ENCODE results near the gene SRSF9. TPM values are rescaled to one million over a fixed set of nuclear protein-coding genes. Genes with fewer than 3 reads are reported as not detected.

The SRSF9 gene
- polyA plus RNA-seq, 1 of the 3 experiments (the other 2 are of a cell fraction): 210 TPM

- no peak for TF ChIP-seq TEAD4 (IDR thresholded peaks at IDR 0.05; ENCODE audit: borderline replicate concordance, insufficient read depth)
These were observed 55.5 kb downstream of the SRSF9 start (continued) for GRCh38 chr12:120413901-120414695.

GRCh38 chr12:120412421-120412820, 57.1 kb downstream of the SRSF9 start:
- no peaks in the 10 kb centered on the region for H3K27me3 ChIP-seq (ENCODE audit: insufficient read depth)
- no peak for TF ChIP-seq RAD21 (IDR thresholded peaks at IDR 0.05; ENCODE audit: low read length)
- no peak for TF ChIP-seq FOXJ3 (CRISPR knock-in tag; IDR thresholded peaks at IDR 0.05)
- TF ChIP-seq MXI1 (IDR thresholded peaks at IDR 0.05; ENCODE audit: low read depth, low read length): no peak
- no peak for TF ChIP-seq MAX (IDR thresholded peaks at IDR 0.05; ENCODE audit: low read depth)
- TF ChIP-seq PBX3 (IDR thresholded peaks at IDR 0.05): no peak
- TF ChIP-seq SIN3A (IDR thresholded peaks at IDR 0.05; ENCODE audit: borderline replicate concordance, low read depth, low read length): no peak
- no peak for TF ChIP-seq YY1 (IDR thresholded peaks at IDR 0.05; ENCODE audit: low read depth)
- no peak for TF ChIP-seq RCOR1 (IDR thresholded peaks at IDR 0.05; ENCODE audit: low read length)
- TF ChIP-seq USF1 (IDR thresholded peaks at IDR 0.05; ENCODE audit: borderline replicate concordance, low read depth): no peak
- no peak for TF ChIP-seq ELF1 (IDR thresholded peaks at IDR 0.05)
- TF ChIP-seq NFIC (IDR thresholded peaks at IDR 0.05; ENCODE audit: borderline replicate concordance): no peak
- no peak for TF ChIP-seq CTCF (IDR thresholded peaks at IDR 0.05)
- TF ChIP-seq FOSL2 (IDR thresholded peaks at IDR 0.05; ENCODE audit: borderline replicate concordance, low read depth): no peak
- H3K79me2 ChIP-seq (ENCODE audit: insufficient read depth): no peaks in the 10 kb centered on the region
- 69% methylated on average over 7 of the region's 7 CpGs for WGBS (ENCODE audit: low lambda C conversion rate)
- DNase-seq: no peak
- no peak overlapping the region for H2AFZ ChIP-seq (ENCODE audit: low read depth)
- no peaks in the 10 kb centered on the region for H3K4me1 ChIP-seq (ENCODE audit: control insufficient read depth in 1 of 2, insufficient read depth in 2 of 2, low read depth in 1 of 2, low read length in 1 of 2)
- no peak overlapping the region for H3K4me3 ChIP-seq (ENCODE audit: low read depth in 2 of 2, low read length in 1 of 2)
- no peaks in the 10 kb centered on the region for H3K36me3 ChIP-seq (replicated peaks in 1 of 2; ENCODE audit: control insufficient read depth in 1 of 2, insufficient read depth in 2 of 2, low read length in 1 of 2)
- POLR2A ChIA-PET: no interaction called here
- H4K20me1 ChIP-seq (ENCODE audit: insufficient read depth): no peaks in the 10 kb centered on the region
- CTCF ChIA-PET: no interaction called here
- no peaks in the 10 kb centered on the region for H3K9me2 ChIP-seq
- H3K27ac ChIP-seq (ENCODE audit: low read depth in 2 of 2, low read length in 1 of 2): no peak overlapping the region
- H3K9me3 ChIP-seq: no peaks in the 10 kb centered on the region
- H3K4me2 ChIP-seq: no peak overlapping the region
- no peak overlapping the region for H3K9ac ChIP-seq
- no peaks in the 10 kb centered on the region for H3F3A ChIP-seq (replicated peaks; ENCODE audit: insufficient read depth)

Small RNAs within 50 kb of the gene (small RNA-seq; reads per million reads assigned to genes)
- gene RF00019: 0 reads per million in 7 experiments

Other genes starting within 250 kb of the SRSF9 start
- gene PXN, start 204.0 kb downstream of the SRSF9 start, polyA plus RNA-seq (2012; rRNA removed): 63.0 and 89.0 TPM in 2 replicates
- gene RNU4-2, start 177.8 kb downstream of the SRSF9 start, polyA plus RNA-seq (2012; rRNA removed): not detected in 2 replicates
- not detected in 2 replicates for gene RNU4-1, start 176.5 kb downstream of the SRSF9 start, polyA plus RNA-seq (2012; rRNA removed)
- 1.1 and 1.4 TPM in 2 replicates for gene SIRT4, start 167.4 kb downstream of the SRSF9 start, polyA plus RNA-seq (2012; rRNA removed)
- not detected in 2 replicates for gene PLA2G1B, start 142.0 kb downstream of the SRSF9 start, polyA plus RNA-seq (2012; rRNA removed)
- 1.3 and 1.7 TPM in 2 replicates for gene MSI1, start 100.6 kb downstream of the SRSF9 start, polyA plus RNA-seq (2012; rRNA removed)
- gene COX6A1, start 31.6 kb downstream of the SRSF9 start, polyA plus RNA-seq (2012; rRNA removed): 1,149 and 1,199 TPM in 2 replicates
- 34.1 and 48.2 TPM in 2 replicates for gene TRIAP1, start 23.4 kb downstream of the SRSF9 start, polyA plus RNA-seq (2012; rRNA removed)
- 10.6 and 12.4 TPM in 2 replicates for gene GATC, start 23.3 kb downstream of the SRSF9 start, polyA plus RNA-seq (2012; rRNA removed)
- gene DYNLL1, start 26.4 kb upstream of the SRSF9 start, polyA plus RNA-seq (2012; rRNA removed): 596 and 607 TPM in 2 replicates
- gene COQ5, start 59.4 kb upstream of the SRSF9 start, polyA plus RNA-seq (2012; rRNA removed): 28.0 and 39.0 TPM in 2 replicates
- gene RNF10, start 64.6 kb upstream of the SRSF9 start, polyA plus RNA-seq (2012; rRNA removed): 118 and 122 TPM in 2 replicates
- gene POP5, start 111.7 kb upstream of the SRSF9 start, polyA plus RNA-seq (2012; rRNA removed): 129 and 148 TPM in 2 replicates
- 0.08 and 0.21 TPM in 2 replicates for gene CABP1, start 170.9 kb upstream of the SRSF9 start, polyA plus RNA-seq (2012; rRNA removed)
- 23.4 and 27.8 TPM in 2 replicates for gene MLEC, start 217.4 kb upstream of the SRSF9 start, polyA plus RNA-seq (2012; rRNA removed)
- gene UNC119B, start 240.7 kb upstream of the SRSF9 start, polyA plus RNA-seq (2012; rRNA removed): 23.6 and 32.0 TPM in 2 replicates